ENCODE results near the gene HOXB6.
A peak's percentile ranks its signal among the peaks of the same experiment; 100 is the strongest.

HOXB6 gene

DNA sequence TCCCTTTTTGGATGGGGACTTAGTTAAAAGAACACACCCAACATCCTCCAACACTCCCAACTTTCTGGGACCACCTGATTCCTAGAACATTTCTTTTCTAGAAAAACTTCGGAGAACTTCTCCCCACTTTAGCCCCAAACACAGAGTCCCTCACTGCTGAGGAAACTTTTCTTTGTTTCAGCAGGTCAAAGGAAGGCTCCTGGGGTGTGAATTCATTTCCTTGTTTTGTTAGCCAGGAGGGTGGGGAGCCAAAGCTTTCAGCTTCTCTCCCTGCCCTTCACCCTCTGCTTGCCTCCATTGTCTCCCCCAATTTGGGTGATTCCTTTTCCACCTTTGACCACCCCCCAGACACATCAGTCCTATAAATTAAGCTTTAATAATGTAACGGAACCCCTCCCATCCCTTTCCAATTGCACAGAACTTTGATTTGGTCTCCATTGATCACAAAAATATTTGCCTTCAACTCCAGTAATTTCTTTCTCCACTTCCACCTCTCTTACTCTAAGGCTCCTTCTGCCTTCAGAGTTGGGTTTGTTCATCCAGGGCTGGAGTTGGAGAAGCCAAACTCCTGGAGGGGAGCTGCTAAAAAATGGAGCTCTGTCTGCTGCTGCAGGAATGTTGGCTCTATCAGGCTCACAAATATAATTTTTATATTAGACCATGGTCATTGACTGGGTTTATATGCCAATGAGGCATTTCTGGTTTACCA lies 37.0 kb downstream of the HOXB6 start:
- no peak overlapping the region for H2AFZ ChIP-seq (ENCODE audit: low read length)
- TF ChIP-seq EZH2phosphoT487 (IDR thresholded peaks at IDR 0.05; ENCODE audit: borderline replicate concordance) = no peak
- TF ChIP-seq, protein P1, sequence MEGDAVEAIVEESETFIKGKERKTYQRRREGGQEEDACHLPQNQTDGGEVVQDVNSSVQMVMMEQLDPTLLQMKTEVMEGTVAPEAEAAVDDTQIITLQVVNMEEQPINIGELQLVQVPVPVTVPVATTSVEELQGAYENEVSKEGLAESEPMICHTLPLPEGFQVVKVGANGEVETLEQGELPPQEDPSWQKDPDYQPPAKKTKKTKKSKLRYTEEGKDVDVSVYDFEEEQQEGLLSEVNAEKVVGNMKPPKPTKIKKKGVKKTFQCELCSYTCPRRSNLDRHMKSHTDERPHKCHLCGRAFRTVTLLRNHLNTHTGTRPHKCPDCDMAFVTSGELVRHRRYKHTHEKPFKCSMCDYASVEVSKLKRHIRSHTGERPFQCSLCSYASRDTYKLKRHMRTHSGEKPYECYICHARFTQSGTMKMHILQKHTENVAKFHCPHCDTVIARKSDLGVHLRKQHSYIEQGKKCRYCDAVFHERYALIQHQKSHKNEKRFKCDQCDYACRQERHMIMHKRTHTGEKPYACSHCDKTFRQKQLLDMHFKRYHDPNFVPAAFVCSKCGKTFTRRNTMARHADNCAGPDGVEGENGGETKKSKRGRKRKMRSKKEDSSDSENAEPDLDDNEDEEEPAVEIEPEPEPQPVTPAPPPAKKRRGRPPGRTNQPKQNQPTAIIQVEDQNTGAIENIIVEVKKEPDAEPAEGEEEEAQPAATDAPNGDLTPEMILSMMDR (conservative IDR thresholded peaks at IDR 0.05; ENCODE audit: low read length) = no peak
- peaks cover 89% of the 10 kb centered on the region for H3K4me1 ChIP-seq (ENCODE audit: insufficient read depth, low read length, poor library complexity, severe bottlenecking)
- H3K9me2 ChIP-seq (replicated peaks; ENCODE audit: low read depth, low read length) = no peaks in the 10 kb centered on the region
- H3K79me2 ChIP-seq (ENCODE audit: insufficient read depth, low read length) = peaks cover 100% of the 10 kb centered on the region
- peaks cover 88% of the 10 kb centered on the region for H3K36me3 ChIP-seq (ENCODE audit: insufficient read depth, low read length)
- peaks cover 5% of the 10 kb centered on the region; the same call in 1 of the 2 replicates for H3F3A ChIP-seq (ENCODE audit: low read depth)
- H3K4me2 ChIP-seq (ENCODE audit: low read depth, low read length, poor library complexity, severe bottlenecking) = peak overlapping the region; percentile 98
- peaks cover 79% of the 10 kb centered on the region for H4K20me1 ChIP-seq (ENCODE audit: insufficient read depth, low read length, poor library complexity, severe bottlenecking)
- H3K9me3 ChIP-seq (ENCODE audit: insufficient read depth, low read depth, low read length) = no peaks in the 10 kb centered on the region
- H3K4me3 ChIP-seq (ENCODE audit: low read length, poor library complexity, severe bottlenecking) = peak overlapping the region; percentile 89
- H3K27me3 ChIP-seq (ENCODE audit: insufficient read depth, low read length, poor library complexity, severe bottlenecking) = no peaks in the 10 kb centered on the region
- peak overlapping the region; percentile 95 for H3K9ac ChIP-seq (ENCODE audit: low read depth, low read length, poor library complexity, severe bottlenecking)

- H3K9ac ChIP-seq (ENCODE audit: low read depth, low read length, poor library complexity, severe bottlenecking) = peak overlapping the region; percentile 95
- H3K36me3 ChIP-seq (ENCODE audit: insufficient read depth, low read length) = peaks cover 87% of the 10 kb centered on the region
- H3K4me1 ChIP-seq (ENCODE audit: insufficient read depth, low read length, poor library complexity, severe bottlenecking) = peaks cover 89% of the 10 kb centered on the region
These were observed 37.6 kb downstream of the HOXB6 start for GRCh38 chr17:48567209-48567608.

DNA sequence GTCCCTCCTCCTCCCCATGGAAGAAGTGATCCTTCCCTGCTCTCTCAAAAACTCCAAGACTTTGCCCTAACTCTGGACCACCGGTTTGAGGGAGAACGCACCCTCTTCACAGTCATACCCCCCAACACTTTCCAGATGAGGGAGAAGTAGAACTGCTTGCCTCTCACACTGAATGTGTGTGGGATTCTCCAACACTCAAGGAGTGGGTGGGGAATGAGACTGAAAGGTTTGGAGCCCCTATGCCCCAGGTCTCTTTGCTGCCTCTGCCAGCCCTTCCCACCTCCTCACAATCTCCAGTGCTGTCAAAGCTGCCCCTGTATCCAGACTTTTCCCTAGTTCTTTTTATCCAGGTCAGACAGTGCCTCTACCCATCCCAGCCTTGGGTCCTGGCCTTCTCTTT lies 38.1 kb downstream of the HOXB6 start:
- Histone ChIP-seq H3K79me2 (ENCODE audit: insufficient read depth, low read length) (peaks cover 100% of the 10 kb centered on the region), H3K27me3 (ENCODE audit: insufficient read depth, low read length, poor library complexity, severe bottlenecking) (no peaks in the 10 kb centered on the region), H3K4me3 (ENCODE audit: low read length, poor library complexity, severe bottlenecking) (peak overlapping the region; percentile 89), H3F3A (ENCODE audit: low read depth) (peaks cover 11% of the 10 kb centered on the region), H2AFZ (ENCODE audit: low read length) (no peak overlapping the region), H3K4me2 (ENCODE audit: low read depth, low read length, poor library complexity, severe bottlenecking) (peak overlapping the region; percentile 98), H4K20me1 (ENCODE audit: insufficient read depth, low read length, poor library complexity, severe bottlenecking) (peaks cover 82% of the 10 kb centered on the region), H3K9ac (ENCODE audit: low read depth, low read length, poor library complexity, severe bottlenecking) (peak overlapping the region; percentile 95), H3K9me3 (ENCODE audit: insufficient read depth, low read depth, low read length) (no peaks in the 10 kb centered on the region), H3K36me3 (ENCODE audit: insufficient read depth, low read length) (peaks cover 82% of the 10 kb centered on the region), H3K9me2 (replicated peaks; ENCODE audit: low read depth, low read length) (no peaks in the 10 kb centered on the region), H3K4me1 (ENCODE audit: insufficient read depth, low read length, poor library complexity, severe bottlenecking) (peaks cover 88% of the 10 kb centered on the region)
- TF ChIP-seq, protein P1 (conservative IDR thresholded peaks at IDR 0.05; ENCODE audit: low read length) = no peak
- TF ChIP-seq EZH2phosphoT487 (IDR thresholded peaks at IDR 0.05; ENCODE audit: borderline replicate concordance) = no peak

More at GRCh38 chr17:48567209-48567608, 37.6 kb downstream of the HOXB6 start:
- Histone ChIP-seq H3K9me3 (ENCODE audit: insufficient read depth, low read depth, low read length) (no peaks in the 10 kb centered on the region), H2AFZ (ENCODE audit: low read length) (no peak overlapping the region), H3K4me2 (ENCODE audit: low read depth, low read length, poor library complexity, severe bottlenecking) (peak overlapping the region; percentile 98), H3K27me3 (ENCODE audit: insufficient read depth, low read length, poor library complexity, severe bottlenecking) (no peaks in the 10 kb centered on the region), H3K4me3 (ENCODE audit: low read length, poor library complexity, severe bottlenecking) (peak overlapping the region; percentile 89), H3K79me2 (ENCODE audit: insufficient read depth, low read length) (peaks cover 100% of the 10 kb centered on the region), H3F3A (ENCODE audit: low read depth) (peaks cover 11% of the 10 kb centered on the region), H3K9me2 (replicated peaks; ENCODE audit: low read depth, low read length) (no peaks in the 10 kb centered on the region), H4K20me1 (ENCODE audit: insufficient read depth, low read length, poor library complexity, severe bottlenecking) (peaks cover 80% of the 10 kb centered on the region)
- TF ChIP-seq, protein P1 (conservative IDR thresholded peaks at IDR 0.05; ENCODE audit: low read length) = no peak
- TF ChIP-seq EZH2phosphoT487 (IDR thresholded peaks at IDR 0.05; ENCODE audit: borderline replicate concordance) = no peak

All from Loucy (cell line).